Measurements from ENCODE around the gene PXT1.

The PXT1 gene

GRCh38 chr6:36349240-36349639 lies 93.4 kb downstream of the PXT1 start:
- DNase-seq (ENCODE audit: low read depth): no peak
- TF ChIP-seq, protein P1, sequence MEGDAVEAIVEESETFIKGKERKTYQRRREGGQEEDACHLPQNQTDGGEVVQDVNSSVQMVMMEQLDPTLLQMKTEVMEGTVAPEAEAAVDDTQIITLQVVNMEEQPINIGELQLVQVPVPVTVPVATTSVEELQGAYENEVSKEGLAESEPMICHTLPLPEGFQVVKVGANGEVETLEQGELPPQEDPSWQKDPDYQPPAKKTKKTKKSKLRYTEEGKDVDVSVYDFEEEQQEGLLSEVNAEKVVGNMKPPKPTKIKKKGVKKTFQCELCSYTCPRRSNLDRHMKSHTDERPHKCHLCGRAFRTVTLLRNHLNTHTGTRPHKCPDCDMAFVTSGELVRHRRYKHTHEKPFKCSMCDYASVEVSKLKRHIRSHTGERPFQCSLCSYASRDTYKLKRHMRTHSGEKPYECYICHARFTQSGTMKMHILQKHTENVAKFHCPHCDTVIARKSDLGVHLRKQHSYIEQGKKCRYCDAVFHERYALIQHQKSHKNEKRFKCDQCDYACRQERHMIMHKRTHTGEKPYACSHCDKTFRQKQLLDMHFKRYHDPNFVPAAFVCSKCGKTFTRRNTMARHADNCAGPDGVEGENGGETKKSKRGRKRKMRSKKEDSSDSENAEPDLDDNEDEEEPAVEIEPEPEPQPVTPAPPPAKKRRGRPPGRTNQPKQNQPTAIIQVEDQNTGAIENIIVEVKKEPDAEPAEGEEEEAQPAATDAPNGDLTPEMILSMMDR (IDR thresholded peaks at IDR 0.05; ENCODE audit: low read length, missing control alignments): no peak
- H3K4me3 ChIP-seq (replicated peaks; ENCODE audit: low read depth, low read length): no peak overlapping the region

DNA sequence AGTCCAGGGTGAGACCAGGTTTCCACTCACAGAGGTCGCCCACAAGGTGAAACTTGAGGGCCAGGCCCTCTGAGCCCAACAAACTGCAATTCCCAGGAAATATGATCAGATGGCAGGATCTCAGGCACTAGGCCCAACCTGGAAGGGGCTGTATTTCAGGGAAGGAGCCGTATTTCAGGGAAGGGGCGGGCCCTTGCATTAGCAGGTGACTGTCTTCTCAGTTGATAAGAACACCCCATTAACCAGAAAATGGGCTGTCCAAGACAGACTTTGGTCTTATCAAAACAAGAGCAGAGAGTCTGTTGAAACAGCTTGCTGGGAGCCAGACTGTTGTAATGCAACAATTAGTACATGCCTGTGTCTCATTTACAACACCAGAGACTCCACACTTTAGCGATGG lies 95.0 kb downstream of the PXT1 start:
- no peak overlapping the region for H3K4me3 ChIP-seq (replicated peaks; ENCODE audit: low read depth, low read length)
- TF ChIP-seq, protein P1 (IDR thresholded peaks at IDR 0.05; ENCODE audit: low read length, missing control alignments): no peak
- DNase-seq (ENCODE audit: low read depth): peak; percentile 47

DNA sequence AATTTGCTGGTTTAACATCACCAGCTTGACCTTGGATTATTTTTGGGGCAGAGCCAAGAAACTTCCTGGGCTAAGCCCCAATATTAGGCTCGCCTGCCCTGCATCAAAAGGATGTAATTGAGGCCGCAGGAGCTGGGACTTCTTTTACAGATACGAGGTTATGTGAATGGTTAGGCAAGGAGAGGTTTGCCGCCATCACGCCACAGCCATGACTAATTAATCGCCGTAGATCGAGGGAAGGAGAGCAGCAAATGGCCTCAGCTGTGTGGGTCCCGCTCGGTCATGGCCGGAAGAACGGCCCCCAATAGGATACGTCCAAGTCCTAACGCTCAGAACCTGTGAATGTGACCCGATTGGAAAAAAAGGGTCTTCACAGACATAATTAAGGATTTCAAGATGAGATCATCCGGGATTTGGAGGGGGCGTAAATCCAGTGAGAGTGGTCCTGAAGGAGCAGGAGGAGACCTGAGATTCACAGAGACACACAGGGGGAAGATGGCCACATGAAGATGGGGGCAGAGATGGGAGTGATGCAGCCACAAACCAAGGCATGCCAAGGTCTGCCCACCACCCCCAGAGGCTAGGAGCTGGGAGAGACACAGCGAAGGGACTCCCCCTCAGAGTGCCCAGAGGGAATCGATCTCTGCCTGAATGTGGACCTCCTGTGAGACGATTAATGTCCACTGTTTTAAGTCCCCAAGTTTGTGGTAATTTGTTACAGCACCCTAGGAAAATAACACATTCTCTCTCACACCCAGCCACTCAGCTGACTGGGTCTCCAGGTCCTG lies 96.0 kb downstream of the PXT1 start:
- TF ChIP-seq, protein P1 (IDR thresholded peaks at IDR 0.05; ENCODE audit: low read length, missing control alignments): no peak
- DNase-seq (ENCODE audit: low read depth): no peak
- H3K4me3 ChIP-seq (replicated peaks; ENCODE audit: low read depth, low read length): no peak overlapping the region

DNA sequence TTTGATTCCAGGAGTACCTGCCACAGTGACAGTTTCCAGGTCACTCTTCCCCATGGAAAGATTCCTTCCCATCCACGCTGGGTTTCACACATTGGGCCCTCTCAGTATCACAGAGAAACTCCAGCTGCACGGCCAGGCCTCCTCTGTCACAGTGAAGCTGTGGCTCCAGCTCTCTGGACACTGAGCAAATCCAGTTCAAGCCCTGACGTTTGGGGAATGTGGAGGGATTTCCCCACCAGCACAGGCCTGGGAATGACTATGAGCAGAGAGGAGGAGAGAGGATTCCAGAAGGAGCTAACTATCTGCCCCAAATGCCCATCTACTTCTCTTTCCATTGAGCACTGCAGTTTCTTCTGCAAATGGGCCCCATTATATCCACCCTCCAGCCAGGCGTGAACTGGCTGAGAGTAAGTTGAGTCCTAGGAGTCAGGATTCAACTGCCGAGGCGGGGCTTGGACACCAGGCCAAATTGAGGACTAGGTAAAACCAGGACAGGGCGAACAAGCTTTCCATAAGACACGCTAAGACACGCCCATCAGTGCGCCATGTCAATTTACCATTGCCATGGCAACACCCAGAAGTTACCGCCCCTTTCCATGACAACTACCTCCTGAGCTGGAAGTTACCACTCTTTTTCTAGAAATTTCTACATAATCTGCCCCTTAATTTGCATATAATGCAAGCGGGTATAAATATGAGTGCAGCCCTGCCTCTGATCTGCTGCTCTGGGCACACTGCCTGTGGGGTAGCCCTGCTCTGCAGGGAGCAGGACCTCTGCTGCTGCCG lies 96.8 kb downstream of the PXT1 start:
- no peak overlapping the region for H3K4me3 ChIP-seq (replicated peaks; ENCODE audit: low read depth, low read length)
- TF ChIP-seq, protein P1 (IDR thresholded peaks at IDR 0.05; ENCODE audit: low read length, missing control alignments): no peak
- DNase-seq (ENCODE audit: low read depth): peak; percentile 53

DNA sequence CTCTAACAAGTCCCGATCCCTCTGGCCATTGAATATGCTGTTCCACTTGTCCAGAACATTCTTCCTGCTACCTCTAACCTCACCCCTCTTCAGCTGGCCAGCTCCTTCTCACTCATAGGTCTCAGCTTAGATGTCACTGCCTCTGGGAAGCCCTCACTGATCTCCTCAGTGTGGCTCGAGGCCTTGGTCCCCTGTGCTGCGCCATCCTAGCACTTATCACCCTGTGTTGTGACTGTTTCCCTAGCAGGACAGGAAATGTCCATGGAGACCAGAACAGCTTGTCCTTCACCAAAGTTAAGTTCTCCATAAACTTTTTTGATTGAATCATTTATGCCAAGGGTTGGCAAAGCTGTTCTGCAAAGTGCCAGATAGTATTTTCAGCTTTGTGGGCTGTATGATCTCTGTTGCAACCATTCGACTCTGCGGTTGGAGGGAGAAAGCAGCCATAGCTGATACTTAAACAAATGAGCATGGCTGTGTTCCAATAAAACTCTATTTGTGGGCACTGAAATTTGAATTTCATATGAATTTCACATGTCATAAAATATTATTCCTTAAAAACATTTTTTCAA lies 99.5 kb downstream of the PXT1 start:
- H3K4me3 ChIP-seq (replicated peaks; ENCODE audit: low read depth, low read length): no peak overlapping the region
- DNase-seq (ENCODE audit: low read depth): no peak
- TF ChIP-seq, protein P1 (IDR thresholded peaks at IDR 0.05; ENCODE audit: low read length, missing control alignments): no peak

DNA sequence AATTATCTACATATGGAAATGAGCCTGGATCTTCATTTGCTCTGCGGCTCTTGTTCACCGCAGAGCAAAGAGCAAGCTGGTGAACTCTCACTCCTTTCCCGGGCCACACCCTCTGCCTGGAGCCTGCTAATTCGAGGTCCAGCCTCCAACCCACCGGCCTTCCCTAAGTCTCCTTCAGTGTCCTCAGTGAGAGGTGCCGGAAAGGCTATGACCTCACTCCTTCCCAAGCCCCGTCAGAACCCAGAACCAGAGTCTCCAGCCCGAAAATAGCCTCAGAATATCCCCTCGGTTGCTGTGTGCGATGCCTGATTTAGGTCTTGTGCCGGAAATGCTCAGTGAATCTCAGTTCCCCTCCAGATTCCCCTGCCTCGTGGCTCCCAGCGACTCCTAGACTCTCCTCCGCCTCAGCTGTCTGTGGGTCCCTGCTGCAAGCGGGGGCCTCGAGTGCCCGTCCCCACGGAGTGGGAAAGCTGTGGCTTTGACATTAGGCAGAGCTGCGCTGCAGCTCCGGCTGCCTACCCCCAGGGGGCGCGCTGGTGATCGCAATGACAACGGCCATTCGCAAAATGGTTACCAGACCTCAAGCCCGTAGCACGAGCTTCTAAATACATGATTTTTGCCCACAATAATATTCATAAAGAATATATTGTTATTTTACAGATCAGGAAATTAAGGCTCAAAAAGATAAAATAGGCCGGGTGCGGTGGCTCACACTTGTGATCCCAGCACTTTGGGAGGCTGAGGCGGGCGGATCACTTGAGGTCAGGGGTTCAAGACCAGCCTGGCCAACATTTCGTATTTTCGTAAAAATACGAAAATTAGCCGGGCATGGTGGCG lies 101.8 kb downstream of the PXT1 start:
- TF ChIP-seq, protein P1 (IDR thresholded peaks at IDR 0.05; ENCODE audit: low read length, missing control alignments): peak; percentile 98
- DNase-seq (ENCODE audit: low read depth): peak; percentile 75
- H3K4me3 ChIP-seq (replicated peaks; ENCODE audit: low read depth, low read length): no peak overlapping the region
